Smooth muscle cell (in vitro differentiated cells): Measurements from ENCODE around the gene ZBTB42. TPM values are rescaled to one million over a fixed set of nuclear protein-coding genes. Genes with fewer than 3 reads are reported as not detected.

Experiments
- DNase-seq: peaks from one replicate; lab custom pipeline; 2025; ENCODE audit not compliant: unreplicated experiment; lab: John Stamatoyannopoulos, UW
- H2AFZ ChIP-seq: fragments of 200-600 bp; sonication (generic); 2 replicates; pipeline ENCODE4 v1.6.0; 2016; ENCODE audit warnings: antibody characterized with exemption, low read depth, mild to moderate bottlenecking
- H3F3A ChIP-seq: fragments of 200-600 bp; sonication (generic); 2 replicates; pipeline ENCODE4 v1.6.0; 2017; ENCODE audit warnings: antibody characterized with exemption, low read depth
- H3K27ac ChIP-seq: fragments of 200-600 bp; sonication (generic); 2 replicates; pipeline ENCODE4 v1.5.1; 2016; ENCODE audit warnings: low read depth, mild to moderate bottlenecking
- H3K27me3 ChIP-seq: fragments of 200-600 bp; sonication (generic); 2 replicates; pipeline ENCODE4 v1.6.1; 2016; ENCODE audit warnings: low read depth, mild to moderate bottlenecking
- H3K36me3 ChIP-seq: fragments of 200-600 bp; sonication (generic); 2 replicates; pipeline ENCODE4 v1.5.1; 2016; ENCODE audit warnings: low read depth
- H3K4me1 ChIP-seq: fragments of 200-600 bp; sonication (generic); 2 replicates; pipeline ENCODE4 v1.5.1; 2016; ENCODE audit warnings: low read depth
- H3K4me2 ChIP-seq: fragments of 200-600 bp; sonication (generic); 2 replicates; pipeline ENCODE4 v1.6.0; 2016; ENCODE audit warnings: mild to moderate bottlenecking
- H3K4me3 ChIP-seq: fragments of 200-600 bp; sonication (generic); 2 replicates; pipeline ENCODE4 v1.5.1; 2016; ENCODE audit warnings: mild to moderate bottlenecking
- H3K79me2 ChIP-seq: fragments of 200-600 bp; sonication (generic); 2 replicates; pipeline ENCODE4 v1.6.0; 2016; ENCODE audit warnings: low read depth, mild to moderate bottlenecking
- H3K9ac ChIP-seq: fragments of 200-600 bp; sonication (generic); 2 replicates; pipeline ENCODE4 v1.6.0; 2016; ENCODE audit warnings: low read depth
- H3K9me3 ChIP-seq: fragments of 200-600 bp; sonication (generic); replicated peaks from 2 replicates; pipeline ENCODE4 v1.5.1; 2016; ENCODE audit warnings: low read depth
- H4K20me1 ChIP-seq: fragments of 200-600 bp; sonication (generic); 2 replicates; pipeline ENCODE4 v1.6.0; 2016; ENCODE audit warnings: low read depth
- CTCF ChIP-seq: fragments of 200-600 bp; sonication (generic); IDR thresholded peaks from 2 replicates; pipeline ENCODE4 v1.5.1; 2017; ENCODE audit warnings: borderline replicate concordance, mild to moderate bottlenecking, antibody characterized with exemption; ENCODE audit not compliant: insufficient read depth, poor library complexity, severe bottlenecking
- WGBS: methylation state at CpG from one replicate; pipeline ENCODE4 v1.1.7; 2016; ENCODE audit warnings: low lambda C conversion rate; 5-methylcytosine and 5-hydroxymethylcytosine counted together
- polyA plus RNA-seq: library from polyadenylated mRNA; unstranded; fragments of >200 nt; fragmentation: Nextera tagmentation; extraction: Ambion mirVana; gene quantifications from 2 replicates; pipeline ENCODE4 v1.2.1, GENCODE V29; 2016
- total RNA-seq: library from RNA; depleted of rRNA; stranded (reverse); fragments of >200 nt; gene quantifications from 2 replicates; pipeline ENCODE4 v1.2.3, GENCODE V29; 2014

ZBTB42 gene
- 1.6 and 4.2 TPM in 2 replicates for total RNA-seq
- polyA plus RNA-seq: 0.72 and 1.1 TPM in 2 replicates

- peak within 1 kb of the TSS; percentile 49 for H3K27ac ChIP-seq
- no peak for DNase-seq
- no peaks in the 10 kb centered on the region for H3K36me3 ChIP-seq
- 2% methylated on average over 88 of the region's 105 CpGs for WGBS
- peak within 1 kb of the TSS; percentile 96 for H3K4me2 ChIP-seq
- H3K4me1 ChIP-seq: peaks cover 20% of the 10 kb centered on the region
- H3K27me3 ChIP-seq: no peaks in the 10 kb centered on the region
- H3F3A ChIP-seq: peaks cover 23% of the 10 kb centered on the region
- H3K79me2 ChIP-seq: no peaks in the 10 kb centered on the region
- peak within 1 kb of the TSS; percentile 95 for H2AFZ ChIP-seq
- H3K4me3 ChIP-seq: peak within 1 kb of the TSS; percentile 71
- no peak for TF ChIP-seq CTCF
- no peaks in the 10 kb centered on the region for H3K9me3 ChIP-seq
- peak within 1 kb of the TSS; percentile 81 for H3K9ac ChIP-seq
- H4K20me1 ChIP-seq: peaks cover 9% of the 10 kb centered on the region
Observed at GRCh38 chr14:104800771-104801519, at the start of gene ZBTB42. Gene ZBTB42, plus strand, starts transcription at chr14:104801101. Its CDS starts 97 bp downstream, at chr14:104801198.

GRCh38 chr14:104751539-104752422, 49.1 kb upstream of the ZBTB42 start:
- 93% methylated on average over 84 of the region's 90 CpGs for WGBS
- no peak for DNase-seq

GRCh38 chr14:104752423-104752734, 48.5 kb upstream of the ZBTB42 start:
- H2AFZ ChIP-seq: peak overlapping the region; percentile 87
- no peaks in the 10 kb centered on the region for H3K9me3 ChIP-seq
- H3K79me2 ChIP-seq: peaks cover 34% of the 10 kb centered on the region
- peak overlapping the region; percentile 76 for H3K27ac ChIP-seq
- H3K27me3 ChIP-seq: no peaks in the 10 kb centered on the region
- no peaks in the 10 kb centered on the region for H3F3A ChIP-seq
- peak overlapping the region; percentile 69 for H3K9ac ChIP-seq
- peaks cover 7% of the 10 kb centered on the region for H3K4me1 ChIP-seq
- WGBS: 19% methylated on average over 10 of the region's 21 CpGs
- TF ChIP-seq CTCF: no peak
- peak overlapping the region; percentile 89 for H3K4me2 ChIP-seq
- H3K4me3 ChIP-seq: peak overlapping the region; percentile 71
- peaks cover 39% of the 10 kb centered on the region for H4K20me1 ChIP-seq
- H3K36me3 ChIP-seq: no peaks in the 10 kb centered on the region
- DNase-seq: no peak

More at GRCh38 chr14:104751539-104752422, 49.1 kb upstream of the ZBTB42 start:
- peak overlapping the region; percentile 71 for H3K4me3 ChIP-seq
- no peaks in the 10 kb centered on the region for H3K27me3 ChIP-seq
- H3K79me2 ChIP-seq: peaks cover 34% of the 10 kb centered on the region
- H3K4me2 ChIP-seq: peak overlapping the region; percentile 89
- no peaks in the 10 kb centered on the region for H3K9me3 ChIP-seq
- H3K27ac ChIP-seq: peak overlapping the region; percentile 76
- peak overlapping the region; percentile 69 for H3K9ac ChIP-seq
- peaks cover 33% of the 10 kb centered on the region for H4K20me1 ChIP-seq
- TF ChIP-seq CTCF: no peak
- no peaks in the 10 kb centered on the region for H3F3A ChIP-seq
- H3K36me3 ChIP-seq: no peaks in the 10 kb centered on the region
- peak overlapping the region; percentile 87 for H2AFZ ChIP-seq
- peaks cover 7% of the 10 kb centered on the region for H3K4me1 ChIP-seq
